Bronchial epithelial cell (primary cell): ENCODE results near the gene TSFM. TPM values are rescaled to one million over a fixed set of nuclear protein-coding genes. Genes with fewer than 3 reads are reported as not detected.

Experiments used
- DNase-seq: peaks from one replicate; pipeline ENCODE4 v3.0.0-alpha.2; 2010; ENCODE audit warnings: low read depth
- FAIRE-seq: peaks from 2 replicates; lab custom pipeline; 2011; peaks lifted over from hg19 to GRCh38; lab: Jason Lieb, UNC
- H3K27me3 ChIP-seq: 2 replicates; pipeline ENCODE4 v1.5.1; 2011; ENCODE audit warnings: low read length; ENCODE audit not compliant: control insufficient read depth, insufficient read depth
- H3K36me3 ChIP-seq: 2 replicates; pipeline ENCODE4 v1.5.1; 2011; ENCODE audit warnings: low read length; ENCODE audit not compliant: control insufficient read depth, insufficient read depth
- H3K4me3 ChIP-seq: 2 replicates; pipeline ENCODE4 v1.5.1; 2011; ENCODE audit warnings: mild to moderate bottlenecking, low read depth, low read length, control low read depth
- CTCF ChIP-seq: IDR thresholded peaks from 2 replicates; pipeline ENCODE4 v1.5.1; 2011; ENCODE audit warnings: mild to moderate bottlenecking, moderate library complexity, low read length, control low read depth, inconsistent platforms; ENCODE audit not compliant: insufficient read depth, severe bottlenecking
- total RNA-seq: library from RNA; depleted of rRNA; stranded (reverse); fragments of >200 nt; gene quantifications from 2 replicates; pipeline ENCODE4 v1.2.1, GENCODE V29; 2014

The TSFM gene
- total RNA-seq, 1 donor from 2014 or later = 17.9 TPM

- FAIRE-seq (no peak), DNase-seq (no peak)
- Histone ChIP-seq H3K27me3 (no peaks in the 10 kb centered on the region), H3K4me3 (no peak overlapping the region), H3K36me3 (peaks cover 3% of the 10 kb centered on the region)
- no peak for TF ChIP-seq CTCF
Measured at GRCh38 chr12:57767876-57768275, 14.7 kb upstream of the TSFM start.

GRCh38 chr12:57769594-57769993, 13.0 kb upstream of the TSFM start:
- no peak for TF ChIP-seq CTCF
- Histone ChIP-seq H3K27me3 (no peaks in the 10 kb centered on the region), H3K36me3 (peaks cover 3% of the 10 kb centered on the region), H3K4me3 (no peak overlapping the region)
- DNase-seq = no peak
- FAIRE-seq = no peak

GRCh38 chr12:57770734-57771133, 11.9 kb upstream of the TSFM start:
- TF ChIP-seq CTCF = no peak
- H3K27me3 ChIP-seq = no peaks in the 10 kb centered on the region
- DNase-seq (no peak), FAIRE-seq (no peak)
- peaks cover 3% of the 10 kb centered on the region for H3K36me3 ChIP-seq
- H3K4me3 ChIP-seq = no peak overlapping the region

- no peak for TF ChIP-seq CTCF
- DNase-seq (peak; percentile 85), FAIRE-seq (no peak)
- peak overlapping the region; percentile 73 for H3K4me3 ChIP-seq
- H3K36me3 ChIP-seq = peaks cover 3% of the 10 kb centered on the region
- H3K27me3 ChIP-seq = no peaks in the 10 kb centered on the region
Measured at GRCh38 chr12:57771236-57771872, 11.2 kb upstream of the TSFM start.

GRCh38 chr12:57771873-57772428, 10.6 kb upstream of the TSFM start, which contains the start of gene METTL1:
Gene METTL1, minus strand, starts transcription at chr12:57772105. Its CDS starts 22 bp downstream, at chr12:57772083.
- Histone ChIP-seq H3K27me3 (no peaks in the 10 kb centered on the region), H3K36me3 (peaks cover 3% of the 10 kb centered on the region), H3K4me3 (peak within 1 kb of the TSS; percentile 73)
- peak; percentile 91 for DNase-seq
- TF ChIP-seq CTCF = no peak
- no peak for FAIRE-seq
